Astrocyte of the spinal cord (primary cell): ENCODE measurements around the gene SIVA1.

Experiments
- DNase-seq: peaks from one replicate; pipeline ENCODE4 v3.0.0; 2011; ENCODE audit warnings: low read depth, low spot score
- H3K4me3 ChIP-seq: 2 replicates; pipeline ENCODE4 v1.5.1; 2011; ENCODE audit warnings: low read depth, mild to moderate bottlenecking, low read length, moderate library complexity
- in situ Hi-C: cut with HindIII; loops from 2 replicates; pipeline ENCODE4 v1.10.0; 2017; ENCODE audit warnings: low sequenced_read_pairs
- TF ChIP-seq, protein P1 (sequence below): IDR thresholded peaks from 2 replicates; pipeline ENCODE4 v1.5.1; 2012; ENCODE audit warnings: low read depth, mild to moderate bottlenecking, low read length, inconsistent platforms

The SIVA1 gene

DNA sequence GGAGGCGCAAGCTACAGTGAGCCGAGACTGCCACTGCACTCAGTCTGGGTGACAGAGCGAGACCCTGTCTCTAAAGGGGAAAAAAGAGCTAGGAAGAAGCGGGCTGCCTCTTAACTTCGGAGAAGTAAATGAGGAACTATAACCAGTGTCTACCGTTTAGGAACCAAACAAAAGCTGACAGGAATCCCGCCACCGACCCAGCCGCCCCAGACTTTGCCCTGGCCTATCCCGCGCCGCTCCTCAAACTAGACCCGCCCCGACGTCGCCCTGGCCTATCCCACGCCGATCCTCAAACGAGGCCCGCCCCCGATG is 568 bp upstream of the SIVA1 start:
- no peak for DNase-seq
- TF ChIP-seq, protein P1, sequence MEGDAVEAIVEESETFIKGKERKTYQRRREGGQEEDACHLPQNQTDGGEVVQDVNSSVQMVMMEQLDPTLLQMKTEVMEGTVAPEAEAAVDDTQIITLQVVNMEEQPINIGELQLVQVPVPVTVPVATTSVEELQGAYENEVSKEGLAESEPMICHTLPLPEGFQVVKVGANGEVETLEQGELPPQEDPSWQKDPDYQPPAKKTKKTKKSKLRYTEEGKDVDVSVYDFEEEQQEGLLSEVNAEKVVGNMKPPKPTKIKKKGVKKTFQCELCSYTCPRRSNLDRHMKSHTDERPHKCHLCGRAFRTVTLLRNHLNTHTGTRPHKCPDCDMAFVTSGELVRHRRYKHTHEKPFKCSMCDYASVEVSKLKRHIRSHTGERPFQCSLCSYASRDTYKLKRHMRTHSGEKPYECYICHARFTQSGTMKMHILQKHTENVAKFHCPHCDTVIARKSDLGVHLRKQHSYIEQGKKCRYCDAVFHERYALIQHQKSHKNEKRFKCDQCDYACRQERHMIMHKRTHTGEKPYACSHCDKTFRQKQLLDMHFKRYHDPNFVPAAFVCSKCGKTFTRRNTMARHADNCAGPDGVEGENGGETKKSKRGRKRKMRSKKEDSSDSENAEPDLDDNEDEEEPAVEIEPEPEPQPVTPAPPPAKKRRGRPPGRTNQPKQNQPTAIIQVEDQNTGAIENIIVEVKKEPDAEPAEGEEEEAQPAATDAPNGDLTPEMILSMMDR, result no peak
- peak overlapping the region; percentile 90 for H3K4me3 ChIP-seq
- in situ Hi-C loops, result no loop called here

DNA sequence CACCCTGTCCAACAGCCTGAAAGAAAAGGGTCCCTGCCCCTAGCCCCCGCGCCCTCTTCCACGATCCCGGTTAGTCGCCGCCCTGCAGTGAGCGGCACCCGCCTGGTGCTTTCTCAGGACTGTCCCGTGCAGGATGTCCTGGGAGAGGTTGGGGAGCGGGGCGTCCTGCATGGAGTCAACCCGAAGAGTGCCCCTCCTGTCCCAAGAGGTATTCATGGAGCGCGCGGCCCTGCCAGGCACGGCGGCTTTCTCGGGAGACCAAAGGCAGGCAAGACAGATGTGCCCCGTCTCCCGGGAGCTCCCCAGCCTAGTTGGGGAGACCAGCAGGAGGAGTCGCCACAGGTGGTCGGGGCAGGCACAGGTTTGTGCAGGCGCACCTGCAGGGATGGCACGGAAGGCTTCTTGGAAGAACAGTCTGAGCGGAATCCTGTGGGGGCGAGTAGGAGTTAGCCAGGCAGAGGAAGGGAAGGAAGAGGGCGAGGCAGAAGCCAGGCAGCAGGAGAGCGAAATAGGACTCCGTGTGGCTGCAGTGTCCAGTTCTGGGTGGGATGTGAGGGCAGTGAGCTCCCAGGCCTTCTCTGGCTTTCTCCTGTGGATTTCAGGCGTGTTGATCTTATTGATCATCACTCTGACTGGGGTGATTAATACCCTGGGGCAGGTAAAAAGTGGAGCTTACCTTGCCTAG is 723 bp downstream of the SIVA1 start:
- in situ Hi-C loops, result no loop called here
- no peak for DNase-seq
- H3K4me3 ChIP-seq, result peak overlapping the region; percentile 90
- TF ChIP-seq, protein P1, result no peak

DNA sequence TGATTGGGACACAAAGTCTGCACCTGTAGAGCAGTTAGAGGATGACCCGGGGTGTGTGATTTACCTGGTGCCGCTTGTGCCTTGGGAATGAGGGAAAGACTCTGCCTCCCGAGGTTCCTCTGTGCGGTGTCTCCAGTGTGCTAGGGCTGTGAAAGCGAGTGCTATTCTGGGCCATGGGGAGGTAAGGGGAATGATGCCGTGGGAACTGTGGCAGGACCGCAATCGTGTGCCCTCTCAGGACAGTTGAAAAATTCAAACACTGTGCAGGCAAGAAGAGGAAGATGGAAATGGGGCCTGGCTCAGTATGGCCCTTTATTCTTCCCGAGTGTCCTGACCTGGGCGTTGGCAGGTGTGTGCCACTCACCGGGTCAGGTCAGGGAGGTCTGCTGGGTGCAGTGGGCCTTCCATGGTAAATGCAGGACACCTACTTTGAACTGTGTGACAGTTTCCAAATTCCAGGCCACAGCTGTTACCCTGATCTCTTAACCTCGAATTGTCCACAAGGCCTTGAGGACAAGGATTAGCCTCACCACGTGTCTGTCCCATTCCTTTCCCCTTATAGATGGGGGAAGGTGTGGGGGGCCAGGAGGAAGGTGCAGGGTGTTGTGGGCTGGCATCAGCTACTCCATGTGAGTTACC is 1.4 kb downstream of the SIVA1 start:
- TF ChIP-seq, protein P1, result no peak

DNA sequence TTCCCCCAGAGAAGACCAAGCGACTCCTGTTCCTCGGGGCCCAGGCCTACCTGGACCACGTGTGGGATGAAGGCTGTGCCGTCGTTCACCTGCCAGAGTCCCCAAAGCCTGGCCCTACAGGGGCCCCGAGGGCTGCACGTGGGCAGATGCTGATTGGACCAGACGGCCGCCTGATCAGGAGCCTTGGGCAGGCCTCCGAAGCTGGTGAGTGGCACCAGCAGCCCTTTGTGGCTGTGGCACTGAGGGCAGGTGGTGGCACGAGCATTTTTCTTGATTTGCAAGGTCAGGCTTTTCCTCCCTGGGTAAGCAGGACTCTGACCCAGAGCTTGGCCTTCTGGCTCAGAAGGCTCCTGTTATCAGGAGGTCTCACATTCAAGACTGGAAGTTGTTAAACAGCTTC is 2.7 kb downstream of the SIVA1 start:
- in situ Hi-C loops, result no loop called here
- TF ChIP-seq, protein P1, result no peak
- DNase-seq, result no peak
- H3K4me3 ChIP-seq, result no peak overlapping the region

More for the DNA sequence above, 1.4 kb downstream of the SIVA1 start:
- peak overlapping the region; percentile 90 for H3K4me3 ChIP-seq
- no peak for DNase-seq
- in situ Hi-C loops, result no loop called here

DNA sequence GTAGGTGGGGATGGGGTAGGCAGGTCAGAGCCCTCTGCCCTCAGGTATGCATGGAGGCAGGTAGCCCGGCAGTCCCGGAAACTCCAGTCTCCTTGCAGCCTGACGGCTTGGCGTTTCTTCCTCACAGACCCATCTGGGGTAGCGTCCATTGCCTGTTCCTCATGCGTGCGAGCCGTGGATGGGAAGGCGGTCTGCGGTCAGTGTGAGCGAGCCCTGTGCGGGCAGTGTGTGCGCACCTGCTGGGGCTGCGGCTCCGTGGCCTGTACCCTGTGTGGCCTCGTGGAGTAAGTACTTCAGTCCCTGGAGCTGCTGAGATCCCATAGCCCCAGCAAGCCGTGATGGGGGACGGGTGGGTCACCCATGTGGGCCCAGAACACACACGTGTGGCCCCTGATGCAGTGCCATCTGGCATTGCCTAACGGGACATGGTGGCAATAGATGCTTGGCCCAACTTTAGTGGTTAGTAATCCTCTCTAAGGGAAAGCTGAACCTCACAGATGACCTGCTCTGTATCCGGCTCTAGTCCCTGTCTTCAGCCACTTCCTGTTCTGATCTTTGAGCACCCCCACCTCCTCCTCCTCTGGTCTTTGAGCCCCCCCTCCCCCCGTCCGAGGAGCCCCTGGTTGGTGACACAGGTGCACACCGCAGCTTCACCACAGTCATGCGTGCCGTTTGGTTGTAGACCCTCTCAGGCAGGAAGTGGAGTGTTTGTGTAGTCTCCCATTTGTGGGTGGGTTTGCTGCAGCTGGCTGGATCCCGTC is 3.7 kb downstream of the SIVA1 start:
- DNase-seq, result no peak
- in situ Hi-C loops, result no loop called here
- TF ChIP-seq, protein P1, result no peak
- H3K4me3 ChIP-seq, result no peak overlapping the region

DNA sequence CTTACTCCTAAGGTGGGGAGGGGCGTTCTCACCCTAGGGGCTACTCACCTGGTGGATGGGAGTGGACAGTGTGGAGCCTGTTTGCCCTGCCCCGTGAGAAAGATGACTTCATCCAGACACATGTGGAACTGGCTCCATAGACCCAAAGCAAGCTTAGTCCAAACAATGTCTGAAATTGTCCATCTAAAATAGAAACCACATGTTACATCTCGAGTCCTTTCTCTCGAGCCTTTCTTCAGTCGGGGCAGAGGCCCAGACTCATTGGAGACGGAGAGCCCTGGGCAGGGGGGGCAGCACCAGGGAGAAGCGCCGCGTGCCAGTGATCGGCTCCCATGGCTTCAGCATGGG is 4.3 kb downstream of the SIVA1 start:
- in situ Hi-C loops, result no loop called here
- no peak for DNase-seq
- TF ChIP-seq, protein P1, result no peak
- H3K4me3 ChIP-seq, result no peak overlapping the region
